ENCODE measurements around the gene TMEM184A.

TMEM184A gene

DNA sequence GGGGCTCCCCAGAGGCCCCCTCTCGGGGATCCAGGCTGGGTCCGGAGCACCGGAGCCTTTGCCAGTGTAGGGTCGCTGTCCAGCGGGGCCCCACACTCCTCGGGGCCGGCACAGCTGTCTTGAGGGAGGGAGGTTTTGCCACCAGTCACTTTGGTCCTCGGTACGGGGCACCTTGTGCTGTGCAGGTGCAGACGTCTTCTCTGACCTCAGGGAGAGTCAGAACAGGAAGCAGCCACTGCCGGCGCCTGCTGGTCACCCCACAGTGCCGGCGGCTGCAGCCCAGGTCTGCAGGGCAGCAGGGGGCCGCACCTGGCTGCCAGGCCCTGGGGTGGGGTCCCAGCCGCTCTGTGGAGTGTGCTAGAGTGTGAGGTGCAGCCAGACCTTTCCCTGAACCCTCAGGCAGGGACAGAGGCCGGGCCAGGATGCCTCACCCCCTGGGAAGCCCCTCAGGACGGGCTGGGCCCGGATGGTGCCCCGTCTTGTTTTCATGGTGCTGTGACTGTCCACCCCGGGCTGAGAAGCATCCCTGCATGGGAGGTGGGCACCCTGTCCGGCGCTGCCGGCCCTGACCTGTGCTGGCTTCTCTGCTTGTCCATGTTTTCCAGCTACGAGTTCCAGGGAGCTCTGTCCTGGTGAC lies 17.3 kb downstream of the TMEM184A start:
- no peak for DNase-seq

DNA sequence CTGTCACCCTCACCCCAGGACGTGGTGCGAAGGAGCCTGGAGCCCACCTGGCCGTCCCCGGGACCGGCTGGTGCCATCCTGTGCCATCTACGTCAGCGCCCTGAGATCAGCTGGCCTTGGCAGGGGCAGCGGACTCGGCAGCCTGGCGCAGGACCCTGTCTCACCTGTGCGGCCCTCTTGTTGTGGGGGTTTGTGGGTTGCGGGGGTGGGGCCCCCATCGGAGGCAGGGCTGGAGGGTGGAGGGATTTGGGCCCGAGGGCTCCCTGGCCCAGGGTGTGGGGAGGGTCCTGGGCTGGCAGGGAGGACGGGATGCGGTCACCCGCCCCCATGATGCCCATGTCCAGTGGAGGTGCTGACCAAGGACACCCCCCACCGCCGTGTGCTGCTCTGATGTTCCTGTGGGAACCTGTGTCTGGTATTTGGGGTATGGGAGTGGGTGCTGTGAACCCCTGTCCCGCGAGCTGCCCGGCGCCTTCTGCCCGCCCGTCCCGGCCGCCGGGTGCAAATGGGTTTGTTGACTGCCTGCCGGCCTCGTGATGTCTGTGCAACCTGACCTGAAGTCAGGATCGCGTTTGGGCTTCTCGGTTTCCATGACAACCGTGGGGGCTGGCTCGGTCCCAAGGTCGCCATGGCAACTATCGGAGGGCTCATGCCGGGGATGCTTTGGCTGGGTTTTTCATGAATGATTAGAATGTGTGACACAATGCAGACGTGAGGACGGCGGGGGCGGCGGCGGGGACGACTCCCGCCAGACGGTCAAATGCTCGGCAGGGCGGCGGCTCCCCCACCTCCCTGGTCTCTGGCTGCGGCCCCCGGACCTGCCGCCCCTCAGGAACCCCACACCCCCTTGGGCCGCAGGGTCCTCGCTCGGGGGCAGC lies 18.2 kb downstream of the TMEM184A start:
- DNase-seq = no peak

DNA sequence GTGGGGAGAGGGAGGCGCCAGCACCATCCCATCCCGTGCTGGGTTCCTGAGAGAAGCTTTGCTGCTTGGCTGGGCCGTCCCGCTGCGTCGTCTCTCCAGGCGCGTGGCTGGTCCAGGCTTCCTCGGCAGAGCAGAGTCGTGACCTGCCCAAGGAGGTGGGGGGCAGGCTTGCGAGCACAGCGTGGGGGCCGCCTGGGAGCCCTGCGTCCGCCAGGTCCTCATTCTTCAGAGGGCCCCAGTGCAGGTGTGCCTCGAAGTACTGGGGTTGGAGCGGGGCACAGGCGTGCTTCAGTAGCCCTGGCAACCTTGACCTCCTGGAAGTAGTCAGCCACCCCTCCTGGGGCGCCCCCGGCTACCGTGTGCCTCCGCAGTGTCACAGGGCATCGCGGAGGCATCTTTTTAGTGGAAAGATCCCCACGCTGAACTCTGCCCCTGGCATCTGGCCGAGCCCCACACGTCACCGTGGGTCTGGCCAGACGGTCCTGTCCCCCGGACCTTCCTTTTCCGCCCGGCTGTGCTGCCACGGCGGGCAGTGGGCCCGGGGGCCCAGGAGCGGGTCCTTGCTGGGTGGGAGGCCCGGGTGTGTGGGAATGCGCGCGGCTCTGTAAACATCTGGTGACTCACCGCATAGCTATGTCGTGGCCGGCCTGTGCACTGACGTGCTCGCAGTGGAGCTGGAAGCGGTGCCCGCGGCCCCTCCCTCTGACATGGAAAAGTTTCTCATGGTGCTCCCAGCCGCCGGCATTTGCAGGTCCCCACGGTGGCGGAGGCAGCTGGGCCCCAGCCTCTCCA lies 19.1 kb downstream of the TMEM184A start:
- no peak for DNase-seq

DNA sequence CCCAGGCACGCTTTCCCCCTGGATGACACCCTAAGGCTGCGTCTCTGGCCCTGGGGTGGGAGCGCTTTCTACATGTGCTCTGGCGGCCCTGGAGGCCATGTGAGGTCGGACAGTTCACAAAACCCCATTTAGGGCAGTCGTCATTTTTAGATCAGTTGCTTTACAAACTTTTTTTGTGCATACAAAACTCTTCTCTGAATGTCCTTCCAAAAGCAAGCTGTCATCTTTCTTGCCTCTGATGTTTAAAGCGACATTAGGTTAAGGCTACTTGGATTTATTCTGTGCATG lies 19.6 kb downstream of the TMEM184A start:
- DNase-seq = no peak

DNA sequence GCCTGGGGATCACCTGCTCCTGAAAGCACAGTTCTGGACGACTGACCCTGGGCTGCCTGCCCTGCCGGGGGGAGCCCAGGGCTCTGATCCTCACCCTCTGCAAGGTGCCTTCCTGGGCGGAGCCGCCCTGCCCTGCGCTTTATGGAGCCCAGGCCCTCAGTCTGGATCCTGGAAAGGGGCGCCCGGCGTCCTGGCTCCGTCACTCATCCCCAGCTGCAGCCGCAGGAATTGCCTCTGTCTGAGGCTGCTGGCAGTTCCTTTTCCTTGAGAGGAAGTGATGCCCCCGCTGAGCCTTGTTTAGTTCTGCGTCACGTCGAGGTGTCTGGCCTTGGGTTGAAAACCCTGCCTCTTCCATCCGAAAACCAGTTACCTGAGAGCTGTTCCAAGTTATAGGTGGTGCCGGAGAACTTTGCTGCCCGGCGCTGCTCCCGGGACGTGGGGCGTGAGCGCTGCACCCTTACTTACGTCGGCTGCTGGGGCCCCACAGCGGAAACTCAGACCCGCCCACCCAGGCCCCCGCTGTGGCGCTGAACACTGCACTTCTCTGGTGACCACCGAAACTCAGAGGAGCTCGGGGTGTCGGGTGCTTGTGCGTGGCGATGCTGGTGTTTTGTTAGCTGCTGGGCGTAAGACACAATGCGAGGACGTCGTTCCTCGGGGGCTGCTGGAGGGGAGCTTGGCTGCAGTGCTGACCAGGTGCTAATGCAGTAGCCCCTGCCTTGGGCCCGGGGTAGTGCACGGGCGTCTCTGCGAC lies 20.1 kb downstream of the TMEM184A start:
- DNase-seq = no peak

DNA sequence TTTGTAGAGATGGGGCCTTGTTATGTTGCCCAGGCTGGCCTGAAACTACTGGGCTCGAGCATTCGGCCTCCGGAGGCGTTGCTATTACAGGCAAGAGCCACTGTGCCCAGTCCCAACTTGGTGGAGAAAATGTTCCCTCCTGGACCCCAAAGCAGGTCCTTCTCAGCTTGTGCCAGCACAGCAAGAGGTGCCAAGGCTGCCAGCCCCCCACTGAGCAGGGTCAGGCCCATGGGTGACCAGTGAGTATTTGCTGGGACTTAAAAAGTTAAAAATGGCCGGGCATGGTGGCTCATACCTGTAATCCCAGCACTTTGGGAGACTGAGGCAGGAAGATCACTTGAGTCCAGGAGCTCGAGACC lies 20.9 kb downstream of the TMEM184A start:
- DNase-seq = no peak

DNA sequence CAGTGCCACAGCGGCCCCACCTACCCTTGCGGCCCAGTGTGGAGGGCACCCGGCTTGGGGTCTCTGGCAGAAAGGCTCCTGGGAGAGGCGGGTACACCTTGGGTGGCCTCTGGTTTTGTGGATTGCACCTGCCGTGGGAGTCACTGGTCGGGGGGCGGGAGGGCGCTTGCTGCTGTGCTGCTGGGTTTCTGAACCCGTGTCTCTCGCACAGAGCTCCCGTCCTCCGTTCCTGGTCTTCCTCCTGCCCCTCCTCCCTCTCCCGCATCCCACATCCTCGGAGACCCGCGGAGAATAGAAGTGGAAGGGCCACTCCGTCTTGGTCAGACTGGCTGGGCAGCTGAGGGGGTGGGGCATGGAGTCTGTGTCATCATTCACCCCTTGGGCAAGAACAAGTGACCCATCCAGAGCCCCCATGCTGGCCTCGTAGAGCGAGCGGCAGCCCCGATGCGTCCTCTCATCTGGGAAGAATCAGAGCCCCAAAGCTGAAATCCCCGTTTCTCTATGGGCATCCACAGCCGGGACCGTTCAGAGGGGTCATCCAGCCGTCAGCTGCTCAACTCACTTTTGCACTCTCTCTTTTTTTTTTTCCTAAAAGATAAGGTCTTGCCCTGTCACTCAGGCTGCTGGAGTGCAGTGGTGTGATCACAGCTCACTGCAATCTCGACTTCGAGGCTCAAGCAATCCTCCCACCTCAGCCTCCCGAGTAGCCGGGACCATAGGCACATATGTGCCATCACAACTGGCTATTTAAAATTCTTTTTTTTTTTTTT lies 21.5 kb downstream of the TMEM184A start:
- DNase-seq = no peak

DNA sequence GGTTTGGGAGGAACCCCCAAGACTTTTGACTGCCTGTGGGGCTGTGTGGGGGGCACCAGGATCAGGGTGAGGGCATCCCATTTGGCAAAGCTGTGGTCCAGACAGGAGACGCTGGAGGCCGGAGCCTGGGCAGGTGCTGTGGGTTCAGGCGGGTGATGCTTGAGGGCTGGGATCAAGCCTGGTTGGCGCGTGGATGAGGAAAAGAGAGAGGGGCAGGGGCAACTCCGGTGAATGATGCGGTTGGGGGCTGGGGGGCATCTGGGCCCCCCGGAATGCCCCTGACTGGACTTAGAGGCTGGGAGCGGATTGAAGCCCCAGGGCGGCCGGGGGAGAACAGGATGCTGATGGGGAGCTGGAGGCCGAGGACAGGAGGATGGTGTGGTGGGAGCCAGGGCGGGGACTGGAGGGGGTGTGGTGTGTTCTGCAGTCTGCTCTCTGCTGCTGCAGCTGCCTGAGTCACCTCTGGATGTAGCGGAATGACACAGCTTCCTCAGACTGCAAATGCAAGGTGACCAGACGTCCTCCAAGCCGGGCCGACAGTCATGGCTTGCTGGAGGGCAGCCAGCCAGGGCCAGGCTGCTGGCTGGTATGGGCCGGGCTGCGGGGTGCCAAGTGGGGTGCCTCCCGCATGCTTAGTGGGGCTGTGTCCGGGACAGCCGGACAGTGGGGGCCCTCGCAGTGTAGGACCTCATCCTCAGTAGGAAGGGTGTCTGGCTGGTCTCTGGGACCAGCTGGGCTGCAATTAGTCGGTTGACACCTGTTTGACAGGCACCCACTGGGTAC lies 22.3 kb downstream of the TMEM184A start:
- DNase-seq = no peak

DNA sequence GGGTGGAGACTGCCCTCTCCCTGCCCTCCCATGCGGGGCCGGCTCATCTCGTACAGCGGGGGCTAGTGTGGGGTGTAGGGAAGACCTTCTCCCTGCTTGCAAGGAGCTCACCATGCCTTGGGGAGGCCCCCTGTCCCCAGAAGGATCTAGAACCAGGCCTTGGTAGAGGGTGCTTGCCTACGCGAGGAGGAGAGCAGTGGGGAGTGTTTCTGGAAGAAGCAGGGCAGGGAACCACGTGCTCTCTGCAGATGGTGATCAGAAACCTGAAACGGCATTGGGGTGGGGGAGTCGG lies 22.8 kb downstream of the TMEM184A start:
- DNase-seq = no peak

DNA sequence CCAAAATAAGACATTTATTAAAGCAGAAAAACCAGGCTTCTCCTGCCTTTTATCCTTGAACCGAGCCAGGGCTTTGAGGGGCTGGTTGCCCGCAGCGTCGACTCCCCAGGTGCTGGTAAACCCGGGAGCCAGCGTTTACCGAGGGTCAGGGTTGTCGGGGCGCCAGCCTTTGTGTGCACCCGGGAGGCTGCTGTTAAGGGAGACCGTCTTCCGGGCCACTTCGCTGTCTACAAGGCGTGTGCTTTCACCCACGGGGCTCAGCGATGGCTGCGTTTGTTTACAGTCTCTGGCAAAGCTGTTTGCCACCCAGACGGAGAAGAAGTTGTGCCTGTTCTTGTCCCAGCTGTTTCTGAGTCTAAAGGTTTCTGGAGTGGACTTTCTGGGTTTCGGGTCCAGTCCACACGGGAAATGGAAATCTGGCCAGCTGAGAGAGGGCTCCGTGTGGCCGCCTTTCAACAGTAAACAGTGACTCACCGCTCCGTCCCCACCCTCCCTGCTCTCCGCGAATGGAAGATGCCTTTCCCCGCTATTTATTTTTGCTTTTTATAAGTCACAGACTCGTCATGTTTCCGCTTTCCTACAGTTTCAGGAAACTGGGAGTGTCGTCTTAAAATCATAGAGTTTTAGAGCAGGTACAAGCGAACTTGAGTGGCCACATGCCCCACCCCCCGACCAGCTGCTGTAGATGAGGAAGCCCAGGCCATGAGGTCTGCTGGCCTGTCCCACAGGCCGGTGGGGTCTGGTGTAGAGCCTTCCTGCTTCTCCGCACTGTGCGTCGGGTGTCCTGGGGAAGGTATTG lies 23.4 kb downstream of the TMEM184A start:
- DNase-seq = no peak

DNA sequence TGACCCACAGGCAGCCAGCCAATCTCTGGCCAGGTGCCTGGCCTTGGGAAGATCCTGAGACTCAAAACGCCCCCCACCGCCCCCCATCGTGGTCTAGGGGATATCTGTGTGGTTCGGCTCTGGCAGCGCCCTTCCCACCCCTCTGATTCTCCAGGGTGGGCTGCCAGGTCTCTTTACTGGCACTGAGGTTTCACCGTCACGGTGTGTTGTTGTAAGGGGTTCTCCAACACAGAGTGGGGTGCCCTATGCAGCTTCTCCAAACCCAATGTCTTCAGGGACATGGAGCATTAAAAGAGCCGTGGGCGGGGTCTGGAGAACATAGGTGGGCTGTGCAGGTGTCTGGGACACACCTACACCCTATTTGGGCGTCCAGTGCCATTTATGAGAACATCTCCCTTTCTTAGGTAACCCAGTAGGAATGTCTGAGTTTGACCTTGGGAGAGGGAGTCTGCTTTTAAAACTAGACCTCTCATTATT lies 24.0 kb downstream of the TMEM184A start:
- no peak for DNase-seq

DNA sequence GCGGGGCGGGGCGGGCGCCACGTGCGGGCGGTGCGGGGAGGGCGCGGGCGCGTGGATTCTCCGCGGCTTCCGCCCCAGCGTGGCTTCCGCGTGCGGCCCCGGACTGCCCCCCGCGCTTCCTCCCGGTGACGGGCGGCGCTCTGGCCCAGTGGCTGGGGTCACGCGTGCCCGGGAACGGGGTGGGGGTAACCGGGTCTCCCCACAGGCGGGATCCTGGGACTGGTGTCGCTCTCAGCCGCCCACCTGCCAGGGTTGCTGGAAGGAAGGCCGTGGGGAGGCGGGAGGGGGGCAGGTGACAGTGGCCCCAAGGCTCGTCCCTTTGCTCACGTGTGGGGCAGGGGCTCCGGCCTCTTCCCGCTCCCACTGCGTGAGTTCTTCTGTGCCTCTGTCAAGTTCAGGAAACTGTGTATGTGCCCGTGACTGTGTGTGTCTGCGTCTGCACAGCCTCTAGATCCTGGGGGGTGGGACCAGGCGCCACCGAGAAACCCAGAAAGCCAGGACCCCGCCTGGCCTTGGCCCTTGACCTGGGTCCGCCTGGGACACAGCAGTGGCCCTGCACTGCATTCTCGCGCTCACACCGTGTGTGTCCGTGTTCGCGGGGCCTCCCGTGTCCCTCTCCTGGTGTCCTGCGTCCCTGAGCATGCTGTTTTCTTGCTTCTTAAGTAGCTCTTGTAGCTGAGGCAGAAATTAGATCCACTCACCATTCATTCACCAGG lies 24.6 kb downstream of the TMEM184A start:
- DNase-seq = no peak

DNA sequence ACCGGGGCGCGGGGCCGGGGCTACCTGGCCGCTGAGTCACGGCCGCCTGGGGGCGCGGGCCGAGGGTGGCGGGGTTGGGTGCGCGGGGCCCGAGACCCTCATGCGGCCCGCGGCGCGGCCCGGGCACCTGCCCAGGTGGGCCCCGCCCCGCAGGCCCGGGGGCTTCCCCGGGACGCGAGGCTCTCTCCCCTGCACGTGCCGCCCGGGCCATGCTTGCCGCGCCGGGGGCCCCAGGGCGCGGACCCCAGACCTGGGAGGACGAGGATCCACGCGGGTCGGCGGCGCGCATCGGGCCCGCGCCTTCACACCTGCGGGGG lies 25.1 kb downstream of the TMEM184A start:
- no peak for DNase-seq

DNA sequence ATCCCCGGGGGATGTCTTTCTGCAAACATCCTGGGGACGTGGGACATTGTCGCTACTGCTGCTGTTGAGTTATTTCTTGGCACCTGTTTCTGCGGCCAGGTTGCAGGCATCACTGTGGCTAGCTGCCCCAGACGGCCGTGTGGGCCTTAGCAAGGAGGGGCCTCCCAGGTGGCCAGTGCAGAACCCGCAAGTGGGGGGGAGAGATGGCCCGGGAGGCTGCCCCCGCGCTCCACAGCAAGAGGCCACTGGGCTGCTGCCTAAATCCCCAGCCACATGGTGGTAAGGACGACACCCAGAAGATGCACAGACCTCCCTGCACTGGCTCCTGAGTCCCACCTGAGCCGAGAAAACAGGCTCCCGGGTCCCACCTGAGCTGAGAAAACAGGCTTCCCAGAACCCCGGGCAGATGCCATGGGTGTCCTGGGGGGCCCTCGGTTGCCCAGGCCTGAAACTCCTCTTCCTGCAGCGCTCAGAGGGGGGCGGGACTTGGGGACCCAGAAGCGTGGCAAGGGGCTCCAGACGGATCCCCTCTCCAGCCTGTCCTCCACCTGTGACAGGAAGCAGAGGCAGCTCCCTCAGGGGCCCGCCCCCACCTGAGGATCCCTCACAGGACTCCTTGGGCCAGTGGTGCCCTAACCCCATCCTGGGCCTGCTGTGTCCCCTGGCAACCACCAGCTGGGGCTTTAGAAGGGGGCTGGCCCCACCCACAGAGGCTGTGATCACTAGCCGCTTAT lies 26.5 kb downstream of the TMEM184A start:
- no peak for DNase-seq

DNA sequence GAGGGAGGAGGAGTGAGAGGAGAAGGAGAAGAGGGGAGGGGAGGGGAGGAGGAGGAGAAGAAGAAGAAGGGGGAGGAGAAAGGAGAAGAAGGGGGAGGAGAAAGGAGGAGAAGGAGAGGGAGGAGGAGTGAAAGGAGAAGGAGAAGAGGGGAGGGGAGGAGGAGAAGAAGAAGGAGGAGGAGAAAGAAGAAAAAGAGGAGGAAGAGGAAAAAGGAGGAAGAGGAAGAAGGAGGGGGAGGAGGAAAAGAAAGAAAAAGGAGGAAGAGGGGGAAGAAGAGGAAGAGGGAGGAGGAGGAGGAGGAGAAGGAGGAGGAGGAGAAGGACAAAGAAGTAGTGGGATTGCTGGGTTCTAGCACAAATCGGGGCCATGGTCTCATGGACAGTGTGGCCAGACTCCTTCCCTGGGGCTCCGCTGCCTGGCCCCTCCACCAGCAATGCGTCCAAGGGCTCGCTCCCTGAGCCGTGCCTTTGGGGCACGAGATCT lies 29.7 kb downstream of the TMEM184A start:
- no peak for DNase-seq

DNA sequence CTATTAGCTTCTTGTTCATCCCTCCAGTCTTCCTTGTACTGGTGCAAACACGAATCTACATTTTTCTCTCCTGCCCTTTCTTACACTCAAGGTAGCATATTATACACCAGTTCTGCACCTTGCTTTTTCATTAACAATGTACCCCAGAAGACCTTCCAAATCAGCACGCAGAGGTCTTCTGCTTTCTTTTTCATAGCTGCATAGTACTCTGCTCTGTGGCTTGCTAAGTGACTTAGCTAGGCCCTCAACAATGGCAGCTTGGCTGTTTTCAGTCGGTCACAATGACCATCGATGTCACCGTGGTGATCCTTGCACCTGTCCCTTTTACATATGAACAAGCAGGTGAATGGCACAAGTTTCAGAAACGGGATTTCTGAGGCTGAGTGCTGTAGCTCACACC lies 30.6 kb downstream of the TMEM184A start:
- no peak for DNase-seq

DNA sequence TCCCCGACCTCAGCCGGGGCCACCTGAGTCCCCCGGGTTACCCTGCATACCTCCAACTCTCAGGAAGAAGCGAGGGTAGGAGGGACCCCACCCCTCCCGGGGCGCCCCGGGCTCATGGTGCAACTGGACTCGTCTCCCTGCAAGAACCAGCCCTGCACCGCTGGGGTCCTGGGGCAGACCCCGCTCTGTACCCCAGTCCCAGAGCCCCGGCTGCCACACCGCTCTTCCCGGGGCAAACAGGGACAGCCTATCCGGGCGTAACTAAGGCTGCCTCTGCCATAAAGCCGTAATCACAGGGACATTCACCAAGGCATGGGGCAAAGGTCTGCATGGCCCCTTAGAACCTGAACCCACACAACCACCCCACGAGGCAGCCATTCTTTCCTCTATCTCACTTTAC lies 32.2 kb downstream of the TMEM184A start:
- DNase-seq = no peak

DNA sequence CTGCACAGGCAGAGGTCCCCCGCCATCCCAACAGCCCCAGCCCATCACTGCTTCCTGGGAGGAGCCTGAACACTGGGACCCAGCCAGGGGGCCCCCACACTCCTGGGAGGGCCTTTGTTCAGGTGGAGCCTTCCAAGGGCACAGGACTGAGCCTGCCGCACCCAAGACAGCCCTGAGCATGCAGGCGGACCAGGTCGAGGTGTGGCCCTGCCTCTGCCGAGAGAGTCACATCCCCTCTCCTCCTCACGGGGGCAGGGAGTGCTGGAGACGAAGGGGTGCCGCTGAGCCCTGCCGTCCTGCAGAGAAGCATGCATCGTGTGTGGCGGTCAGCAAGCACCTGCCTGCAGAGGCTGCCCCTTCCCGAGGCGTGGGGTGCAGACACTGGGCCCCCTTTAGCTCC lies 32.8 kb downstream of the TMEM184A start:
- DNase-seq = no peak

DNA sequence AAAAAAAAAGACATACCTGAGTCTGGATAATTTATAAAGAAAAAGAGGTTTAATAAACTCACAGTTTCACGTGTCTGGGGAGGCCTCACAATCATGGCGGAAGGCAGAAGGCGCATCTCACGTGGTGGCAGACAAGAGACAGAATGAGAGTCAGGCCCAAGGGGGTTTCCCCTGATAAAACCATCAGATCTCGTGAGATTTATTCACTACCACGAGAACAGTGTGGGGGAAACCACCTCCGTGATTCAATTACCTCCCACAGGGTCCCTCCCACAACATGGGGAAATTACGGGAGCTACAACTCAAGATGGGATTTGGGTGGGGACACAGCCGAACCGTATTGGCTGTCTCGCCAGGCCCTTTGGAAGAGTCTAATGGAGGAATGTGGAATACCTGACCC lies 34.5 kb downstream of the TMEM184A start:
- DNase-seq = no peak
